HG03159 (cell line): ENCODE results near the gene TMX2.
"Not testable (repeated sequence)": the region's sequence is repeated elsewhere in the genome, so short reads cannot be mapped to it uniquely, and the experiment has no call there.

Source experiments
- ATAC-seq: cut with Tn5 transposase; IDR thresholded peaks from one replicate; pipeline ENCODE4 v1.9.1; 2021; ENCODE audit warnings: mild to moderate bottlenecking, moderate library complexity; ENCODE audit not compliant: unreplicated experiment

The TMX2 gene

DNA sequence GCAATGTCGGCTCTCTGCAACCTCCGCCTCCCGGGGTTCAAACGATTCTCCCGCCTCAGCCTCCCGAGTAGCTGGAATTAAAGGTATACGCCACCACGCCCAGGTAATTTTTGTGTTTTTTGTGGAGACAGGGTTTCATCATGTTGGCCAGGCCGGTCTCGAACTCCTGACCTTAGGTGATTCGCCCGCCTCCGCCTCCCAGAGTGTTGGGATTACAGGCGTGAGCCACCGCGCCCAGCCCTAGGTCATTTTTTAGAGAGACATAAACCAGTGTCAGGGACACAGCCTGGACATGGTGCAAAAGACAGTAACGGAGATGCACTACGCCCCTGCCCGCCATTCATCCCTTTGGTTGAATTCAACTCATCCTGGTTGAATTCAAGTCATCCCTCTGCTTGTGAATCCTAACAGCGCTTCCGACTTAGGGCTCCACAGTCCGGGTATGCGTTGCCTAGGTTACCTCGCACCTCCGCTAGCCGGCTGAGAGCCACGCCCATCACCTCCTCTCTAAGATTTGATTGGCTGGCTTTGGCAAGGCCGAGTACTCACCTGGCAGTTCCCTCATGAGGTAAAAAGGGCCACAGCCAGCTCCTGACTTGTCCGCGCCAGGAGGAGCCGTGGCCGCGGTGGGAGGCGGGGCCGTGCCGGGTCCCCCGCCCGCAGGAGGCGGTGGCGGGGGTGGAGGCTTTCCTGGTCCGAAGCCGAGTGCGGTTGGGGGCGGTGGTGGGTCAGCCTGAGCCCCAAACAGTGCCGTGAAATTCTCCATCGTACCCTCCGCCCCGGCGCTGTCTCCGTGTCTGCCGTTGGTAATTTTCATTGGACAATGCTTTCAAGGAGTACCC is 758 bp upstream of the TMX2 start, which contains the start of gene MED19:
MED19 (minus strand) TSS at position 802 of the 842 bp plus-strand sequence; CDS start at position 766, 36 bp downstream.
- peak; percentile 43 for ATAC-seq

DNA sequence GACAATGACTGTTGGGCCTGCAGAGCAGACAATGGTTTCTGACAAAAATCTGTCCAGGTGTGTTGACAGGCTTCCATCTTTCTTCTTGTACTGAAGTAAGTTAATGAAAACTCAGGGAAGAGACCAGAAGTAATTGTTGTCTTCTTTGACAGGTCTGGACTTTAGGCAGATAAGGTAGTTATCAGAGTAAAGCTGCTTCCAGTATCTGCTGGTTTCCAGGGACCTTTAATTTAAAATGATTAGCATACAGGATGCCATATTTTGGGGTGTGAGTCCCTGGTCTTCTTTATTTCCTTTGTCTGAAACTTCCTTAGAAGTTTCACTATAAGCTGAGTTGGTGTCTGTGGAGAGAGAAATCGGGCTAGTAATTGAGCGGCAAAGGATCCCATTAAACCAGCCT is 1.4 kb downstream of the TMX2 start:
- no peak for ATAC-seq

DNA sequence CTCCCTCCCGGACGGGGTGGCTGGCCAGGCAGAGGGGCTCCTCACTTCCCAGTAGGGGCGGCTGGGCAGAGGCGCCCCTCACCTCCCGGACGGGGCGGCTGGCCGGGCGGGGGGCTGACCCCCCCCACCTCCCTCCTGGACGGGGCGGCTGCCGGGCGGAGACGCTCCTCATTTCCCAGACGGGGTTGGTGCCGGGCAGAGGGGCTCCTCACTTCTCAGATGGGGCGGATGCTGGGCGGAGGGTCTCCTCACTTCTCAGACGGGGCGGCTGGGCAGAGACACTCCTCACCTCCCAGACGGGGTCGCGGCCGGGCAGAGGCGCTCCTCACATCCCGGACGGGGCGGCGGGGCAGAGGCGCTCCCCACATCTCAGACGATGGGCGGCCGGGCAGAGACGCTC is 4.3 kb downstream of the TMX2 start:
- not testable (repeated sequence) for ATAC-seq

DNA sequence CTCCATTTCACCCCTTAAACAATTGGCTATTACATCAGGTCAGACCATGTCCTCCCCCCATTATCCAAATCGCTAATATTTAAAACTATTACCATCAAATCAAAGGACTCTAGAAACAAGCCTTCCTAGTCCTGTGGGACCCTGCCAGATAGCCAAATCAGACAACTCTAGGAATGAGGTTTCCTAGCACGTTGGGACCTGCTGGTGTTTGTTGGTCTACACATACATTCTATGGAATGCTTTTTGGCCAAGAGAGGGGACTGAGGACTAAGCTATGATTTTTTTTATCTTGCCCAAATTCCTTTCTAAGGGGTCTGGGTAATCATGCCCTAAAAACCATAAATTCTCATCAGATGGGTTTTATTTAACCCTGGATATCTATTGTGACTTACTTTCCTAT is 14.8 kb downstream of the TMX2 start:
- no peak for ATAC-seq

DNA sequence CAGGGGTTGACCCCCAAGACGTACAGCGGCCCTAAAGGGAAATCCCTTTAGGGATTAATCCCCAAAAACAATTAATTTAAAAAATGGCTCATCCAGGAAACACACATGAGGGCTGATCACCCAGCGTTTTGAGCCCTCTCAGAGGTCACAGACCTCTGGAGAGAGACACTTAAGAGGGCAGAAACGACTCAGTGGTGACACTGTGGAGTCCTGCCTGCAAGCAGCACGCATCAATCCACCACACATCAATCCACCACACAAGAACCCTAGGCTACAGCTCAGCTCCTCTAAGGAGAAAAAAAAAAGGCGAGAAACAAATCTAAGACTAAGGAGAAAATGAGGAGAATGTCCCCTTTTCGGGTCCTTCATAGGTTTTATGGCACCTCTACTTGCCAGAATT is 16.4 kb downstream of the TMX2 start:
- ATAC-seq, result no peak

DNA sequence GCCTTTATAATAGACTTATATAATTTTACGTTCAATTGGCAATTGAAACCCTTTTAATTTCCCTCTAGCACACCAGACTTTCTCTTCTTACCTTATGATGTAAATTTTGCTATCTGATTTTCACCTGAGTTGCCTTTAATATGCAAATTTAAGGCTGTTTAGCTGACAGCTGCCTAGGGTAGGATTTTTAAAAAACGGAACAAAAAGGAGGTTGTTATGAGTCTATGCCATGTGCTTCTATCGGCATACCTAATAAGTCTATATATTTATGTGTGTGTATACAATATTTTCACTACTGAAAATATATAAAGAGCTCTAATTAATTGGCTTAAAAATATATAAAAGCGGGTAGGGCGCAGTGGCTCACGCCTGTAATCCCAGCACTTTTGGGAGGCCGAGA is 17.1 kb downstream of the TMX2 start:
- ATAC-seq, result peak; percentile 56

DNA sequence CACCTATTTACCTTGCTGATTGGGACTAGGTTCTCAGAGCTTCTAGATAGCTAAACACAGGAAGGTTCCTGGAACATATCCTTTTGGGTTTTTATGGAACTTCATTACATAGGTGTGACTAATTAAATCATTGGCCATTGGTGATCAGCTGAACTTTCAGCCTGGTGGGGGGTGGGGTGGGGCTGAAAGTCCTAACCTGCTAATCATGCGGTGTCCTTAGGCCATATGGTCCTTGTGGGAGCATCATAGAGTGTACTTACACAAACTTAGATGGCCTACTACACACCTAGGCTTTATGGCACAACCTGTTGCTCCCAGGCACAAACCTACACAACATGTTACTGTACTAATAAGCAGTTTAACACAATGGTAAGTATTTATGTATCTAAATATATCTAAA is 20.3 kb downstream of the TMX2 start:
- no peak for ATAC-seq

DNA sequence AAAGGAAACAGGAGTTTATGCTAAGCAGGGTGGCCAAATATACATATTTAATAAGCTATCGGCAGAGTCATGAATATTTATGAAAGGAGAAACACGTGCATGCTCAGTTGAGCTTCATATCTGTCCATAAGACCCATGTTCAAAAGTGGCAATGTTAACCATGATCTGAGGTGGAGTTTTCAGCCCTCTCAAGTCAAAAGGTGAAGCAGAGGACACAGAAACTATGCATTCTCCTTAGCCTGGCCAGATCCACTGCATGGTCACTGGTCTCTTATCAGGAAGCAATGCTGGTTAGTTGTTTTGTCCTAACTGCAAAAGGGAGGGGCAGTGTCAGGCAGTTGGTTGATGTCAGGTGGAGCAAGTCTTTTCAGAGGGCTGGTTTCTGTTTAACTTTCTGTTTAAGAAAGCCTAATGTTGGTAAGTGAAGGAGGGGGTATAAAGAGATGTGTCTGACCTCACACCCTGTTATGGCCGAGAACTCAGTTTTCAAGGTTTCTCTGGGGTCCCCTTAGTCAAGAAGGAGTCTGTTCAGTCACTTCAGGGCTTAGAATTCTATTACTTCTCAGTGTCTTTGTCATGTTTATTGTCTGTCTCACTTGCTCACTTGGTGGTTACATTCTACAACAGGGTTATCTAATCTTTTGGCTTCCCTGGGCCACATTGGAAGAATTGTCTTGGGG is 23.4 kb downstream of the TMX2 start:
- no peak for ATAC-seq

DNA sequence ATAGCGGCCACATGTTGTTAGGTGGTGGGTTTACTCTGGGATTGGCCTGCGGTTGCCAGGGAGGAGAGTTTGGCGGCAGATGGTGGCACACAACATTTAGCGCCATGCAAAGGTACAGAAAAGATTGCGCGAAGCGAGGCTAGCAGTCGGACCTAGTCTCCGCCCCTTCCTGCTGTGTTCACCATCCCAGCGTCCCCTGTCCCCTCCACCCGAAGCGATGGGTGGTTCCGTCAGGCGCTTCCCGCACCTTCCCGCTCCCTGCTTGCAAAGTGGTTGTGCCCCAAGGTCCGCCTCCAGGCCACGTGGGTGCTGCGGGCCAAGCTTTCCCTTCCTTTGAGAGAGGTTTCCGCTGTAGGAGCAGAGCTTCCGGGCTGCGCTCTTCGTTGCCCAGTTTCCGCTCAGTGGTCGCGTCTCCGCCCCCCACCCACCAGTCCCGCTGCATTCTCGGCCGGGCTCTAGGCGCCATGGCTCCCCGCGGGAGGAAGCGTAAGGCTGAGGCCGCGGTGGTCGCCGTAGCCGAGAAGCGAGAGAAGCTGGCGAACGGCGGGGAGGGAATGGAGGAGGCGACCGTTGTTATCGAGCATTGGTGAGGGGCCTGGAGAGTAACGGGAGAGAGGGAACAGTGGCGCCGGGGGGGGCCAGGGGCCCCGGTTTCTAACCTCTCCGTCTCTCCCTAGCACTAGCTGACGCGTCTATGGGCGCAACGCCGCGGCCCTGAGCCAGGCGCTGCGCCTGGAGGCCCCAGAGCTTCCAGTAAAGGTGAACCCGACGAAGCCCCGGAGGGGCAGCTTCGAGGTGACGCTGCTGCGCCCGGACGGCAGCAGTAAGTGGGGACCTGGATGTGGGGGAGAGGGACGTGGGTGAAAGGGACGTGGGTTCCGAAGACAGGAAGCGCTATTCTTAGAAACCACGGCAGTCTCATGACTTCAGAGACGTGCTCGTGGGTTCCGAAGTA is 29.0 kb downstream of the TMX2 start, which contains the start of gene SELENOH:
SELENOH (plus strand) TSS at position 360 of the 955 bp plus-strand sequence; CDS start at position 465, 105 bp downstream.
- ATAC-seq, result peak; percentile 91

DNA sequence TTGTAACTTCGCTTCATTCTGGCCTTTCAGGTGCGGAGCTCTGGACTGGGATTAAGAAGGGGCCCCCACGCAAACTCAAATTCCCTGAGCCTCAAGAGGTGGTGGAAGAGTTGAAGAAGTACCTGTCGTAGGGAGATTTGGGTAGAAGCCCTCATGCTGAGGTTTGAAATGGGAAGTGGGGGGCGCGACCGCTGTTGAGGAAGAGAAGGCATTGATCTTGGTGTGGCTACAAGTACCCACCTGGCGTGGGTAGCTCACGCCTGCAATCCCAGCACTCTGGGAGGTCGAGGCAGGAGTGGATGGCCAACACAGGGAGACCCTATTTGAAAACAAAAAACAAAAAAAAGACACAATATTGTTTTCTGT is 29.7 kb downstream of the TMX2 start:
- no peak for ATAC-seq

DNA sequence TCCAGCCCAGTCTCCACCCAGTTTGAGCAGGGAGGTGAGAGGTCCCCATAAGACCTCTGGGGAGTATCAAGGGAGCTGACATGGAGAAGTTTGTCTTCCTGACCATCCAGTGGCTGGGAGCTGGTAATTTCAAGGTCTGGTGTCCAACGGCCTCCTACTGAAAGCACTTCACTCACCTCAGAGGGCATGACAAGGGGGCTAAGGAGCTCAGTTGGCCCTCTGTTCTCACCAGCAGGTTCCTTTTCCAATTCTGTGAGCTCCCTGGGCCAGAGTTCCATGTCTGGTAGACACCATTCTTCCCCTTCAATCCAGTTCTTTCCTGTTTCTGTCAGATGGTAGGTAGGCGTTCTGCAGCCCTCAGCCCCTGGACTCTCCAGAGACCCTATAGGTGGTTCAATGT is 32.0 kb downstream of the TMX2 start:
- no peak for ATAC-seq

DNA sequence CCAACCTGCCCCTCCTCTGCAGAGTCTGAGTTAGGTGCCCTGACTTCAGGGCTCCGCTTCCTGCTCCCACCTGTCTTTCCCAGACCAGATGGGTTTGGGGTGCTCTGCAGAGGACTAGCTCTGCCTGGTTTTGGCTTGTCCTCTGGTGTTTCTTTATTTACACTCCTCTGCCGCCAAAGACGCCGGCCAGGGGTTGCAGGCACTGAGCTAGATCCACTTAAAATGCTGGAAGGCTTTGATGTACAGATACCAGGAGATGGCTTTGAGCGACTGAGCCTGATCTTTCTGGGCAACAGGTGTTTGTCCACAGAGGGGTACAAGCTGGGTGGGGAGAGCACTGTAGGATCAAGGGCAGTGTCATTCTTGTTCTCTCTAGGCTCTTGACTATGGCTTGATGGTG is 32.8 kb downstream of the TMX2 start:
- no peak for ATAC-seq

DNA sequence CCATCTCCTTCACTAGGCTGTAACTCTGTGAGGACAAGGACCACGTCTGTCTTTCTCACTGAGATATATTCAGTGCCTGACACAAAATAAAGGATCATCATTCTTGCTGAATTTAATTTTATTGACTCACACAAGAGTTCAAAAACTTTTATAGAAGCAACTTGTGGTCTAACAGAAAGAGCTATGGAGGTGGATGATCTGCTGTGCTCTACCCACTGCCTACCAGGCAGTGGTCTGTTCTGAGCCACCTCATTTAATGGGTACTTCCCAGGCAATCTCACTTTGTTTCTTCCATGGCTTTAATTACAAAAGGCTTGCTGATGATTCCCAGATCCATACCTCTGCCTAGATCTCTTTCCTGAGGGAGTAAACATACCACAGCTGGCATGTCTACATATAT is 34.5 kb downstream of the TMX2 start:
- ATAC-seq, result no peak

DNA sequence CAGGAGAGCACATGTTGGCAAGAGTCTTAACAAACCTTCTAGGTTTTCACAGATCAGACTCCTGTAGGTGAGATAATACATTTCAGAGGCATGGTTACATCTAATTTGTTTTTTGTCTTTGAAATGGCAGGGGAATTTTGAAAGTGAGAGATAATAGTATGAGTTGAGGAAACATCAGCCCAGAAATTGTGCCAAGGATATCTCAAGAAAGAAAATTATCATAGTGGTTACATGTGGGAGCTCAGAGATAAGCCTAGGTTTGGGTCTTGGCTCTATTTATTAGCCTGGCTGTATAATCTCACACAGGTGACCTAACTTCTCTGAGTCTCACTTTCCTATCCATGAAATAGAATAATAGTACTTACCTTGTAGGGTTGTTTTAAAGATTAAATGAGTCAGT is 38.8 kb downstream of the TMX2 start:
- ATAC-seq, result no peak

DNA sequence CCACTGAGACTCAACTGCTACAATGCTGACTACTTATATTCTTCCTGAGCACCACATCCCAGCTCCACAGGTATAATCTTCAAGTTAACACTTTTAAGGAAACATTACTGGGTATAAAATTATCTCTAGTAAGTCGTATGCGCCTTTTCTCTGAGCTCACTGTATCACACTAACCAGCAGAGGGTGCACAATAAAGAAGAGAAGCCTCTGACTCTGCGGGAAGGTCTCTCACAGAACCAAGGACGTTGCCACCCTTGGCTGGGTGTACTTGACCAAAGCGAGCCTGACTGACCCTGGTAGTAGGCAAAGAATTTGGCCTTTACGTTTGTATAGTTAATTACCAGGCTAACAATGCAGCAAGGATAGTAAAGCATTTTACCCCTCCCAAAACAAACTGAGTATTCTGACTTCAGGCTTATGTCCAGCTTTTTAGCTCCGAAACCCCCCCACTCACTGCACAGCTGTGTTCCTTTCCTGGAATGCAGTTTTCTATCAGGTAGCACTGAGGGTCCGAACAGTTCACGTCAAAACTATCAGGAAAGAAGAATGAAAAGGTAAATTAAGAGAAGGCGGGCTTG is 39.4 kb downstream of the TMX2 start, which contains the start of gene BTBD18:
BTBD18 (minus strand) TSS at position 144 of the 578 bp plus-strand sequence. CDS start 631 bp downstream, outside the sequence.
- ATAC-seq, result no peak

DNA sequence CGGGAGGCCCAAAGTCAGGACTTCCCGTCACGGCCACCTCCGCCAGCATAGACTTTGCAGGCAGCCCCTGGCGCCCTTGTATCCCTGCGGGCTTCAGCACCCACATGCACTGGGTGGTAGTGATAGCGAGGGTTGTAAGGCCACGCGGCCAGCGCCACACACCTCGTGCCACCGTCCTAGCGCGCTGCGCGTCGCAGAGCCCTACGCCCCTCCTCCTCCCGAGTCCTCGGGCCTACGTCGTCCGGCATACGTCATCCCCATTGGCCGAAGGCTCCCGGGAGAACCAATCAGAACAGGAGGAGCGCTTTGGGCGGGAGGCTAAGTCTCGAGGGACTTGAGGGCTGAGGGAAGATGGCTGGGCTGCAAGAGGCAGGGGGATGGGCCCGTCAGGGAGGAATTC is 40.6 kb downstream of the TMX2 start:
- no peak for ATAC-seq

DNA sequence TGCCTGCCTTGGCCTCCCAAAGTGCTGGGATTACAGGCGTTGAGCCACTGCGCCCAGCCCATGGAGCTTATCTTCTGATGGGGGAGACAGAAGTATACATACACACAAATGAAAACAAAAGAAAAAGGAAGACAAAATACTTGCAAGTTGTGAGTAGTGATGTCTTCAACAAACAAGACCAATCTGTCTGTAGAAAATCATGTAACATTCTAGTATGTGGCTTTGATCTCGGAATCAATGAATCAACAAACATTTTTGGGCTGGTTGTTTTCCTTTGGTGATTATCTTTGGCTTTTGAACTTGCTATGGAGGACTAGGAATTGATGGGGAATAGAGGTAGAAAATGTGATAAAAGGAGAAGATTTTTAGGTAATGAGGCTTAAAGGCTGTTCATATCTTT is 45.8 kb downstream of the TMX2 start:
- no peak for ATAC-seq

DNA sequence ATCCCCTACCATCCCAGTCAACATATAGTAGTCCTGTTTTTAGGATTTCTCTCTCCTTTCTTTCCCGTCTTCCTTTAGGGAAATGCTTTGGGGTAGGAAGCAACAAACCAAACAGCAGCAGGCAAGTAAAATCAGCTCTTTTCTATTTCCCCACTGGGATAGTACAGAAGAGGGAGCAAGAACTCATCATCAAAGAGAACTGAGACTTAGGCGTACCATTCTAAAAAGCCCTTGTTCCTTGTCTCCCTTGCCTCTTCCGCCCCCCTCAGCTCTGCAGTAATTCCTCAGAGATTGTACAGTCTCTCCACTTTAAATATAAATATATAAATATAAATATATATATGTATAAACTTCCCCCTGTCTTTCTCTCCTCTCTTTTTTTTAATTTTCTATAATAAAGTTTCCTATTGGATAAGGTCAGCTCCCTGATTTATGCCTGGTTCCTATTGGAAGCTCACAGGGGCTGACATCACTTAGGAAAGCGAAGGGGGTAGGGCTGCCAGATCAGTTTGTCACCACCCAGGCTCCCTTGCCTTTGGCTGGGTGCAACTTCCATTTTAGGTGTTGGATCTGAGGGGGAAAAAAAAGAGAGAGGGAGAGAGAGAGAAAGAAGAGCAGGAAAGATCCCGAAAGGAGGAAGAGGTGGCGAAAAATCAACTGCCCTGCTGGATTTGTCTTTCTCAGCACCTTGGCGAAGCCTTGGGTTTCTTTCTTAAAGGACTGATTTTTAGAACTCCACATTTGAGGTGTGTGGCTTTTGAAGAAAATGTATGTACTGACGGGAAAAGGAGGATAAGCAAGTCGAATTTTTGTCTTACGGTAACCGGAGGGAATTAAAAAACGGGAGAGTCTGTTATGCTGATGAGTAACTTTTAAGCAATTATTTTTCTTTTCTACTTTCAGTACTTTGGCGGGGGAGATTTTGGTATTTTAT is 49.2 kb downstream of the TMX2 start, which contains the start of gene CTNND1:
CTNND1 (plus strand) TSS at position 502 of the 934 bp plus-strand sequence. CDS start 29,677 bp downstream, outside the sequence.
- ATAC-seq, result peak; percentile 89

DNA sequence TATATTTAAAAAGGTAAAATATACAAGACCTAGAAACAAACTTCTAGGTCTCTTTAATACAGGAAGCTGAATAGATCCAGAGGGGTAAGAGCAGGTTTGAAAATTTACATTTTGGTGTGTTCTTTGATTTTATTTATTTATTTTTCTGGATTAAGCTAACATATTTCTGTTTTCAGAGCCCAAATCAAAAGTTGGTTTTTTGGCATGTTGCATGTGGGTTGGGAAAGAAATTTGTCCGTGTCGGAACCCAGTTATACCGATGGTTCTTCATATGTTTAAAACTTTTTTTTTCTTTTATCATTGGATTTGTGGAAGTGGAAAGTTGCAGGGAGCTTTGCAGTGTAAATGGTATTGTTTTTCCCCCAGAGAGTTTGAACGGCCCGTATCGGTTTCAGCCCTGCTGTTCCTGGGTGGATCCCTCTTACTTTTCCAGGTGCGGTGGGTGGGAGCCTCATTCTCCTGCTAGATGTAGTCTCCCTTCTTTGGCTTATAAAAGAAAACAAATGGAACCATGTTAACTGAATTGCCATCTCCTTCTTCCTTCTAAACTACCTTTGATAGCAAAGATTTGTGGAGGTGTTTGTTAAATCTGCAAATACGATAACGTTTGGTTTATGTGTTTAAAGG is 50.0 kb downstream of the TMX2 start:
- no peak for ATAC-seq
